Nephron progenitor cell (in vitro differentiated cells): ENCODE results near the gene TOPBP1.
A peak's percentile ranks its signal among the peaks of the same experiment; 100 is the strongest.

Experiments used
- DNase-seq: peaks from one replicate; pipeline ENCODE4 v3.0.0; 2021
- H3K27ac Mint-ChIP-seq: 2 replicates; pipeline ENCODE4 v1.8.0; 2021; ENCODE audit warnings: mild to moderate bottlenecking, moderate library complexity, mixed read lengths
- H3K27me3 Mint-ChIP-seq: 2 replicates; pipeline ENCODE4 v1.8.0; 2021; ENCODE audit warnings: mild to moderate bottlenecking, low read depth, mixed read lengths; ENCODE audit not compliant: poor library complexity
- H3K36me3 Mint-ChIP-seq: 2 replicates; pipeline ENCODE4 v1.8.0; 2021; ENCODE audit warnings: low read depth, mixed read lengths
- H3K4me1 Mint-ChIP-seq: 2 replicates; pipeline ENCODE4 v1.8.0; 2021; ENCODE audit warnings: mixed read lengths
- H3K4me3 Mint-ChIP-seq: 2 replicates; pipeline ENCODE4 v1.8.0; 2021; ENCODE audit warnings: mild to moderate bottlenecking, moderate library complexity, mixed read lengths
- H3K9me3 Mint-ChIP-seq: 2 replicates; pipeline ENCODE4 v1.8.0; 2021; ENCODE audit warnings: mild to moderate bottlenecking, moderate library complexity, mixed read lengths
- TF ChIP-seq, protein P1 (sequence below): fragments of 200-600 bp; sonication (generic); IDR thresholded peaks from 2 replicates; pipeline ENCODE4 v1.5.0; 2021; ENCODE audit warnings: antibody characterized with exemption

The TOPBP1 gene

DNA sequence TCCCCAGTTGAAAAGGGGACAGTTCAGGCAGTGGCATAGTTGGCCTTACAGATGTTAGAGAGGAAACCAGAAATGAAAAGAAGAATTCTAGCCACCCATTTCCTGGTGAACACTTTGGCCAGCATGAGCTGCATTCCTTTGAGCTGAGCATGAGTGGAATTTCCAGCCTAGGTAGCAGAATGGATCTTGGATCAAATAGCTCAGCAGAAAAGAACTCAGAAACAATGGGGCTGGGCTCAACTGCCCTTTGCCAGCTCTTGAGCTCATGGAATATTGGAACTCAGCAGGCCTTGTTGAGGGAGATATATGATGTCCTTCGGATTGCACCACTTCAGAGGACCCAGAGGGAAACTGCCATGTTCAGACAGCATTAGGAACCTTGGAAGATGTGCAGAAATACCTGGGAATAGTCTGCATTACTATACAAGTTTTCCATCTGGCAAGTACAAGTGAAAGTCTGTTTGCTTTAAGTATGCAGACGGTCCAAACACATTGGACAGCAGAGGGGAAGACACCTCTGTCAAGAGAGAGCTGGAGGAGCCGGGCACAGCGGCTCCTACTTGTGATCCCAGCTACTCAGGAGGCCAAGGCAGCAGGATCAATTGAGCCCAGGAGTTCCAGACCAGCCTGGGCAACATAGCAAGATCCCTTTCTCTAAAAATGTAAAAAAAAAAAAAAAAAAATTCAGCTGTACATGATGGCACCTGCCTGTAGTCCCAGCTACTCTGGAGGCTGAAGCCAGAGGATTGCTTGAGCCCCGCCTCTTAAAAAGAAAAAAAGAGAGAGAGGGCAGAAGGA, 91.4 kb downstream of the TOPBP1 start:
- no peak for DNase-seq
- Mint-ChIP-seq H3K9me3 (no peaks in the 10 kb centered on the region), H3K27me3 (no peaks in the 10 kb centered on the region), H3K27ac (peak overlapping the region; percentile 80), H3K4me3 (no peak overlapping the region), H3K36me3 (no peaks in the 10 kb centered on the region), H3K4me1 (peaks cover 14% of the 10 kb centered on the region)
- TF ChIP-seq, protein P1, sequence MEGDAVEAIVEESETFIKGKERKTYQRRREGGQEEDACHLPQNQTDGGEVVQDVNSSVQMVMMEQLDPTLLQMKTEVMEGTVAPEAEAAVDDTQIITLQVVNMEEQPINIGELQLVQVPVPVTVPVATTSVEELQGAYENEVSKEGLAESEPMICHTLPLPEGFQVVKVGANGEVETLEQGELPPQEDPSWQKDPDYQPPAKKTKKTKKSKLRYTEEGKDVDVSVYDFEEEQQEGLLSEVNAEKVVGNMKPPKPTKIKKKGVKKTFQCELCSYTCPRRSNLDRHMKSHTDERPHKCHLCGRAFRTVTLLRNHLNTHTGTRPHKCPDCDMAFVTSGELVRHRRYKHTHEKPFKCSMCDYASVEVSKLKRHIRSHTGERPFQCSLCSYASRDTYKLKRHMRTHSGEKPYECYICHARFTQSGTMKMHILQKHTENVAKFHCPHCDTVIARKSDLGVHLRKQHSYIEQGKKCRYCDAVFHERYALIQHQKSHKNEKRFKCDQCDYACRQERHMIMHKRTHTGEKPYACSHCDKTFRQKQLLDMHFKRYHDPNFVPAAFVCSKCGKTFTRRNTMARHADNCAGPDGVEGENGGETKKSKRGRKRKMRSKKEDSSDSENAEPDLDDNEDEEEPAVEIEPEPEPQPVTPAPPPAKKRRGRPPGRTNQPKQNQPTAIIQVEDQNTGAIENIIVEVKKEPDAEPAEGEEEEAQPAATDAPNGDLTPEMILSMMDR = no peak

DNA sequence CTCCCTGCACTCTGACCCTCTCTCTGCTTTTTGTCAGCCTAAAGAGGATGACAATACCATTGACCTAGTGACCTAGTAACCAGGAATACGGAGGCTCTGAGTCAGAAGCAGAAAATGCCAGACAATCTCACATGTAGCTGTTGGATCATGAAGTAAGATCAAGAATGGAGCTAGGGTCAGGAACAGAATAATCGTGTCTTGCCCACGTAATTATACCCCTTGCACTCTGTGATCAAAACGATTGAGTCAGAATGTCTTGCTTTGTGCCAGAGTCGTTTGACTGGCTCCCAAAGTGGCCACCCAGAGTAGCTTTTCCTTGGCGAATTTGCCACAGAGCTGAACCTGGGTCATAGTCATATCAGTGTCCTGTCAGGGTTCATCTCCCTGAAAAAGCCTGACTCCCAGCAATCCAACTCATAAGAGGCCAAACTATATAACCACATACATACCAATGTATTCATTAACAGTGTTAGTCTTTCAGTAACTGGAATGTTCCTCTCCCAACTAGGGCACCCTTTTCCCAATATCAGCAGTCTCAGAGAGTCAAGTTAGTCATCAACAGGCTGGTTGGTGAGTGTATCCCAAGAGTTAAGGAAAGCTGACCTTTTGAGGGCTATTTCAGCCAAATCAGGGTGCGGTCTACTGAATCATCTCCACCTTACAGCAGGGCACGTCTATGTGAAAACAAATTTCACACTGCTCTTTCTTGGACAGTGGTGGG, 93.3 kb downstream of the TOPBP1 start:
- DNase-seq = no peak
- H3K27ac Mint-ChIP-seq = peak overlapping the region; percentile 30
- no peaks in the 10 kb centered on the region for H3K27me3 Mint-ChIP-seq

DNA sequence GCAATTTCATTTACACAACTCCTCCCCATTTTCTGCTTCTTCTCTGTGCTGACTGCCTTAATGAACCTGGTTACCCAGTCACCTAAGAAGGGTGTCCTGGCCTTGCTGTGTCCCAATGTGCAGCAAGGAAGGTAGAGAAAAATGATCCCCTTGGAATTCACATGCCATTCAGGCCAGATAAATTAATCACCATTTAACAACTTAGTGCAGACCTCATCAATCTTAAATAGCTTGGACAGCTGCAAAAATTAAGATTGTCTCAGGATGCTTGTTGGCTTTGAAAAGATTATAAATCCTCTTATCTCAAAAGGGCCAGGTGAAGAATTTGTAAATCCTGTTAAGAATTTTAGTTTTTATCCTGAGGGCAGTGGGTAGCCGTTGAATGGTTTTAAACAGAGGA, 97.9 kb downstream of the TOPBP1 start:
- peaks cover 4% of the 10 kb centered on the region for H3K27me3 Mint-ChIP-seq

More for the DNA sequence above, 93.3 kb downstream of the TOPBP1 start:
- TF ChIP-seq, protein P1 = no peak
- Mint-ChIP-seq H3K4me3 (no peak overlapping the region), H3K36me3 (no peaks in the 10 kb centered on the region), H3K9me3 (no peaks in the 10 kb centered on the region), H3K4me1 (peaks cover 11% of the 10 kb centered on the region)

DNA sequence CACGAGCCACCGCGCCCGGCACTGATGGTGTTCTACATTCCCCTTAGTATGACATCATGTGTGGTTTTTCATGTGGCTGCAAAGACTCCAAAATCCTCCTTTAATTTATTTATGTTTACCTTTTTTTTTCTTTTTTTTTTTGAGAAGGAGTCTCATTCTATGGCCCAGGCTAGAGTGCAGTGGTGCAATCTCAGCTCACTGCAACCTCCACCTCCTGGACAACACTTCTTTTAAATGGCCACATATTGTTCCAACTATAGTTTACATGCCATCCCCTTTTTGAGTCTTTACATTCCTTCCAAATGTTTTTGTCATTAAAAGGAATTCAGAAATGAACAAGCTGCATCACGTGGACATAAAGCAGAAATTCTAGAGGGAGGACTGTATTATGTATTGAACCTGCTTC, 98.6 kb downstream of the TOPBP1 start:
- H3K4me3 Mint-ChIP-seq = no peak overlapping the region
- no peaks in the 10 kb centered on the region for H3K36me3 Mint-ChIP-seq
- DNase-seq = no peak
- no peak overlapping the region for H3K27ac Mint-ChIP-seq
- peaks cover 7% of the 10 kb centered on the region for H3K27me3 Mint-ChIP-seq
- TF ChIP-seq, protein P1 = no peak
- peaks cover 7% of the 10 kb centered on the region for H3K4me1 Mint-ChIP-seq
- H3K9me3 Mint-ChIP-seq = peaks cover 3% of the 10 kb centered on the region

More for the DNA sequence above, 97.9 kb downstream of the TOPBP1 start:
- Mint-ChIP-seq H3K36me3 (no peaks in the 10 kb centered on the region), H3K27ac (peak overlapping the region; percentile 1), H3K4me1 (peaks cover 7% of the 10 kb centered on the region), H3K9me3 (no peaks in the 10 kb centered on the region), H3K4me3 (no peak overlapping the region)
- TF ChIP-seq, protein P1 = no peak
- DNase-seq = no peak

DNA sequence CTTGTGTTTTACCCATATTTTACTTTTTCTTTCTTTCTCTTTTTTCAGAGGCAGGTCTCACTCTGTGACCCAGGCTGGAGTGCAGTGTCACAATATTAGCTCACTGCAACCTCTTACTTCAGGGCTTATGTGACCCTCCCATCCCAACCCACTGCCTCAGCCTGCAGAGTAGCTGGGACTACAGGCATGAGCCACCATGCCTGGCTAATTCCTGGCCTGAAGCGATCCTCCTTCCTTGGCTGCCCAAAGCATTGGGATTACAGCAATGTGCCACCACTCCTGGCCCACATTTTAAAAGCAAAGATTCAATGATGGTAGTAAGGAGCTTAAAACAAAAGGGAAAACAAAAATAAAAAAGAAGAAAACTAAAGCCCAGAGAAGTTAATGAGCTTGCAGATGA, 99.4 kb downstream of the TOPBP1 start:
- H3K4me3 Mint-ChIP-seq = no peak overlapping the region
- H3K4me1 Mint-ChIP-seq = peaks cover 7% of the 10 kb centered on the region
- TF ChIP-seq, protein P1 = no peak
- peaks cover 7% of the 10 kb centered on the region for H3K27me3 Mint-ChIP-seq
- peaks cover 3% of the 10 kb centered on the region for H3K9me3 Mint-ChIP-seq
- H3K36me3 Mint-ChIP-seq = no peaks in the 10 kb centered on the region
- H3K27ac Mint-ChIP-seq = no peak overlapping the region
- DNase-seq = no peak
